ENCODE results near the gene USP30.

DNA sequence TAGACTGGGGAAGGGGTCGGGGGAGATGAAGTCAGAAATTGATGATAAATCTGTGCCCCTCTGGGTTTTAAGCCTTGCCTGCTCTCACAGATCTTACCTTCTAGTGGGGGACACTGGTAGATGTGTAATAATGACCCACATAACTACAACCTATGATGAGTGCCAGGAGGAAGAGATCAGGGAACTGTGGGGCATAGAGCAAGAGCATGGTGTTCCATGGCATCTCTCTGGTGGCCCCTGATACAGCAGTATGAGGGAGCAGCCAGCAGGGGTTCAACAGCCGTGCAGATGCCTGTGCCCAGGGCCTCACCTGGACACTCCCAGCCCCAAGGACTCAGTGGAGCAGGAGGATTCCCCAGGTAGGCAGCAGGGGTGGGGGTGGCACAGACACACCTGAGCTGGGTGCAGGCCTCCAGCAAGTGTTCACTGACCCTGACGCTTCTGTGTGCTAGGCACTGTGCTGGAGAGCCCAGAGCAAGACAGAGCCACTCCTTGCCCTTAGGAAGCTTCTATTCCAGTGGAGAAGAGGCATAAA lies 69.0 kb downstream of the USP30 start:
- TF ChIP-seq CTCF (IDR thresholded peaks at IDR 0.05) (no peak), POLR2A (IDR thresholded peaks at IDR 0.05) (no peak)
